GM11168 (cell line): ENCODE data around the gene SBF1.
"Not testable (repeated sequence)": the region's sequence is repeated elsewhere in the genome, so short reads cannot be mapped to it uniquely, and the experiment has no call there.

Source experiments
- in situ Hi-C: fragments of 300-500 bp; cut with MboI; formaldehyde crosslinking; loops from one replicate; pipeline ENCODE4 v1.12.0; 2022; ENCODE audit warnings: low sequenced_read_pairs; ENCODE audit not compliant: unreplicated experiment

Gene SBF1

DNA sequence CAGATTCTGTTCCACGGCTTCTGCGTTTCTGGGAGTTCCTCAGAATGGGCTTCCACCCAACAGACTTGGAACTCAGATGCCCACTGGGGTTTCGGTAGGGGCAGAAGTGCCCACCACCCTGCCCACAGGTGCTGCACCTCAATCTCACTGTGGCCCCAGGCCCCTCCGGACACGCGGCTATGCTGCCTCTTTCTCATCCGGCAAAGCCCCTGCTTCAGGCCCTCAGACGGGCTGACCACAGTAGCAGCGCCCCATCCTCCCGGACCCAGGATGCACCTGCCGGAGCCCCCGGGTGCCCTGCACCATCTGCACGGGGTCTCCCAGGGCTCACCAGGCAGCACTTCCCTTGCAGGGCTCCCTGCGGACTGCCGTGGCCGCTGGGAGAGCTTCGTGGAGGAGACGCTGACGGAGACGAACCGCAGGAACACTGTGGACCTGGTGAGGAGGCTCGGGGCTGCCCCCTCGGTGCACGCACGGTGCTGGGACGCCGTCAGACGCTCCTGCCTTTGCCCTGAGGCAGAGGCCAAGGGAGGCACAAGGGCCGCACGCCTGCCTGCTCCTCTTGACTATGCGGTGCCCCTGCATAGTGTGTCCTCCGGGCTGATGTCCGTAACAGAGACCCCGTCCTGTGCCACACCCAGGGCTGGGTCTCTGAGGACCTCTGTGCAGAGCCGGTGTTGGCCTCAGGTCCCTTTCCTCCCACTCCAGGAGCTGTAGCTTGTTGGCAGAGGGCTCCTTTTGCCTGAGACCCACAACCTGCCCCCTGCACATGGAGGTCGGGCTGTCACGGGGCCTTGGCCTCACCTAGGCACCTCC lies 38.6 kb downstream of the SBF1 start:
- in situ Hi-C loops: no loop called here

GRCh38 chr22:50435291-50436014 lies 39.4 kb downstream of the SBF1 start:
- in situ Hi-C loops: no loop called here

DNA sequence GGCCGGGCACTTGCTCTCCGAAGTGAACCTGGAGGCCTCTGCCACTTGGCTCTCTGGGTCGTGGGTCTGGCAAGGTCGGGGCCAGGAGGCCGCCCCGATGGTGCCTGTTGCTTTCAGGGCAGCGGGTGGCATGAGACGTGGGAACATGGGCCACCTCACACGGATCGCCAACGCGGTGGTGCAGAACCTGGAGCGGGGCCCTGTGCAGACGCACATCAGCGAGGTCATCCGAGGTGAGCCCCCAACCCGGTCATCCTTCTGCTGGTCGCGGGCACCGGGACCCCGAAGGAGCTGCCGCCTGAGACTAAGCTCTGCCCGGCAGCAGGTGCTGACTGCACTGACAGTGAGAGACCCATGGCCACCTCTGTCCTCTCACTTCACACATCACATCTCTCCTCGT lies 40.0 kb downstream of the SBF1 start:
- in situ Hi-C loops: no loop called here

- in situ Hi-C loops: not testable (repeated sequence)
These were observed 41.8 kb downstream of the SBF1 start for GRCh38 chr22:50432877-50433510.

- in situ Hi-C loops: no loop called here
These were observed 42.5 kb downstream of the SBF1 start for GRCh38 chr22:50432131-50432876.

GRCh38 chr22:50425179-50425916 lies 49.5 kb downstream of the SBF1 start:
- in situ Hi-C loops: no loop called here

GRCh38 chr22:50423956-50424355 lies 50.9 kb downstream of the SBF1 start:
- in situ Hi-C loops: no loop called here

- in situ Hi-C loops: no loop called here
These were observed 51.6 kb downstream of the SBF1 start for GRCh38 chr22:50422961-50423815.

- in situ Hi-C loops: no loop called here
These were observed 52.8 kb downstream of the SBF1 start for GRCh38 chr22:50422046-50422445.

GRCh38 chr22:50420581-50420980 lies 54.3 kb downstream of the SBF1 start:
- in situ Hi-C loops: no loop called here

DNA sequence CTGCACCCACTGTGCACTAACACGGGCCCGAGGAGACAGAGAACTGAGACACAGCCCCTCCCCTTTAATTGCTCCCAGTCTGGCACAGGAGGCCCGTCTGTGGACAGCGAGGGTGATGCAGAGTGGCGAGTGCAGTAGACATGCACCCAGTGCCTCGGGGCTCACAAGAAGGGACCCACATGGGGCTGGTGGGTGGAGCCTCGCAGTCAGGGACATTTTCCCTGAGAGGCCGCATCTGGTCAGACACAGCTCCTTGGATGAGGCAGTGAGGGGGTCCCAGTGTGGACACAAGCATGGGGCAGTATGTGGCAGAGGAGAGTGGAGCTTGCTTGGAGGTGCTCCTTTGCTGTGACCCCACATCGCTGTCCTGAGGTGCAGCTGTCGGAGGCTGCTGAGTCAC lies 54.8 kb downstream of the SBF1 start:
- in situ Hi-C loops: no loop called here

GRCh38 chr22:50419116-50419515 lies 55.7 kb downstream of the SBF1 start:
- in situ Hi-C loops: no loop called here

DNA sequence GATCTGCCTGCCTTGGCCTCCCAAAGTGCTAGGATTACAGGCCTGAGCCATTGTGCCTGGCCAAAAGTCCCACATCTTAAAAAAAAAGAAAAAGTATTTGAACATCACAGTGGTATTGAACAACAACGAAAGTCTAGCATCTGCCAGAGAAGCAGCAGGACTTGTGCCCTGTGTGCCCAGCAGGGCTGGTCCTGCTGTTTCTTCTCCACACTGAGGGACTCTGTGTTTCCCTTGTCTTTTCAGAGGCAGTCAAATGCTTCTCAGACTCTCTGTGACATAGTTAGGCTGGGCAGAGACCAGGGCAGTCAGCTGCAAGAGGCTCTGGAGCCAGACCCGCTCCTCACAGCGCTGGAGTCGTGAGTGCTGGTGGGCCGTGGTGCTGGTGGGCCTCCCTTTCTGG lies 56.2 kb downstream of the SBF1 start:
- in situ Hi-C loops: no loop called here

DNA sequence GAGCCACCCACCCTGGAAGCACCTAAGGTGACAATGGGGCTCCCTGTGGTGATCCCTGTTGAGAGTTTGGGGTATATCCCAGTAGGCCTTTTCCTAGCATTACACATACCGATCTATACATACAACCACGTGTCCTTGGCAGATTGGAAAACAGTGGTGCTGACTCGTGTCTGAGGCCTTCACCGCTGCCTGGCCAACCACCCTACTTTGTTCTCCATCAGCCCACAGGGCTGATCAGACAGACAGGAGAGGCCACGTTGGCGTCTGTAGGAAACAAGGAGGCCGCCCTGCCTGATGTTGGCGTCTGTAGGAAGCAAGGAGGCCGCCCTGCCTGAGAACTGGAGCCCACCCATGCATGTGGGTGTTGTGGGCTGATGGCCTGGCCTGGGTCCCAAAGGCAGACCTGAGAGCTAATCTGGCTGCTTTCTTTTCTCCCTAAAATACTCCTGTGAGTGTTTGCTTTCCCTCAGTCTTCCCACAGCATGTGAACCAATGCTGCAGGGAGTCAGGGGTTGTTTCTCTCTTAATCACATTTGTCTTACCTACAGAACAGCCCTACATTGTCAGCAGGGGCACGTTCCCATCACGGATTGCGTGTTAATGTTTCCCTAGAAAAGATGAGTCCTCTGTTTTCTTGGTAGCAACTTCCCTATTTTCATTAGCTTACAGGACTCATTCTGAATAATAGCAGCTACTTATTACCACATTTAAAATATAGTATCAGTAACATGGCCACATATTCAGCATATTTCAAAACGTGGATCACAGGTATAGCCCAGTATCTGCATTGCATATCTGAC lies 57.2 kb downstream of the SBF1 start:
- in situ Hi-C loops: no loop called here

DNA sequence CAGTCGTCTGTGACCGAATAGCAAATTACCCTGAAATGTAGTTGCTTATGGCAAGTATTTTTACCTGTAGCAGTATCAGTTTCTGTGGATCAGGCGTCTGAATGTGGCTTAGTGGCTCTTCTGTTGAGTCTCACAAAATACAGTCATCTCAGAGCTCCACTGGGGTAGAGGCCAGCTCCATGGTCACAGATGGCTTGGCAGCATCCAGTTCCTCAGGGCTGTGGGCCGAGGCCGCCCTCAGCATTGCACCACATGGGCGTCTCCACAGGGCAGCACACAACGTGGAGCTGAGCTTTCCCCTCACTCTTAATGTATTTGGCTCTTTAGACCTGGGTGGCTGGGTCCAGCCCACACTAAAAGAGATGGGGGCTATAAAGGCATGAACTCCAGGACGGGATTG lies 57.8 kb downstream of the SBF1 start:
- in situ Hi-C loops: no loop called here

- in situ Hi-C loops: no loop called here
These were observed 59.4 kb downstream of the SBF1 start for GRCh38 chr22:50415426-50415825.

GRCh38 chr22:50414476-50415248 lies 60.2 kb downstream of the SBF1 start:
- in situ Hi-C loops: no loop called here
